ENCODE measurements around the gene RAB40C. TPM values are rescaled to one million over a fixed set of nuclear protein-coding genes. Genes with fewer than 3 reads are reported as not detected.

RAB40C gene
- total RNA-seq, 1 experiment from 2014 or later = 19.9 TPM

- intact Hi-C loops (cut with micrococcal nuclease; ENCODE audit: unreplicated experiment) = no loop called here
- Histone ChIP-seq H3K27ac (ENCODE audit: low read depth, low read length, poor library complexity, severe bottlenecking) (no peak overlapping the region), H3K9me3 (ENCODE audit: low read depth, low read length, poor library complexity, severe bottlenecking) (no peaks in the 10 kb centered on the region), H3K4me1 (ENCODE audit: insufficient read depth, low read length, poor library complexity, severe bottlenecking) (peaks cover 19% of the 10 kb centered on the region), H3K27me3 (replicated peaks; ENCODE audit: insufficient read depth, low read depth, low read length, poor library complexity) (no peaks in the 10 kb centered on the region), H3K36me3 (ENCODE audit: insufficient read depth, low read length, poor library complexity, severe bottlenecking) (no peaks in the 10 kb centered on the region), H3K4me3 (ENCODE audit: low read depth, low read length, poor library complexity, severe bottlenecking) (no peak overlapping the region)
- no TSS peak for BruUV-seq (replicated peaks)
- ChIA-PET CTCF (interaction anchor here (0.5 kb wide), 1 partner anchor 16 kb away, joined by 3 read pairs; no protein-coding TSS in a partner anchor), POLR2A (ENCODE audit: low non-redundant PET) (no interaction called here)
- DNase-seq (ENCODE audit: low spot score) = no peak
- TF ChIP-seq, protein P1, sequence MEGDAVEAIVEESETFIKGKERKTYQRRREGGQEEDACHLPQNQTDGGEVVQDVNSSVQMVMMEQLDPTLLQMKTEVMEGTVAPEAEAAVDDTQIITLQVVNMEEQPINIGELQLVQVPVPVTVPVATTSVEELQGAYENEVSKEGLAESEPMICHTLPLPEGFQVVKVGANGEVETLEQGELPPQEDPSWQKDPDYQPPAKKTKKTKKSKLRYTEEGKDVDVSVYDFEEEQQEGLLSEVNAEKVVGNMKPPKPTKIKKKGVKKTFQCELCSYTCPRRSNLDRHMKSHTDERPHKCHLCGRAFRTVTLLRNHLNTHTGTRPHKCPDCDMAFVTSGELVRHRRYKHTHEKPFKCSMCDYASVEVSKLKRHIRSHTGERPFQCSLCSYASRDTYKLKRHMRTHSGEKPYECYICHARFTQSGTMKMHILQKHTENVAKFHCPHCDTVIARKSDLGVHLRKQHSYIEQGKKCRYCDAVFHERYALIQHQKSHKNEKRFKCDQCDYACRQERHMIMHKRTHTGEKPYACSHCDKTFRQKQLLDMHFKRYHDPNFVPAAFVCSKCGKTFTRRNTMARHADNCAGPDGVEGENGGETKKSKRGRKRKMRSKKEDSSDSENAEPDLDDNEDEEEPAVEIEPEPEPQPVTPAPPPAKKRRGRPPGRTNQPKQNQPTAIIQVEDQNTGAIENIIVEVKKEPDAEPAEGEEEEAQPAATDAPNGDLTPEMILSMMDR (conservative IDR thresholded peaks at IDR 0.05; ENCODE audit: low read depth, low read length) = no peak
- no peak for TF ChIP-seq EZH2 (IDR thresholded peaks at IDR 0.05; ENCODE audit: borderline replicate concordance, low read depth, low read length, poor library complexity, severe bottlenecking)
Observed at GRCh38 chr16:582218-582613, 7.7 kb upstream of the RAB40C start.

- Histone ChIP-seq H3K36me3 (ENCODE audit: insufficient read depth, low read length, poor library complexity, severe bottlenecking) (no peaks in the 10 kb centered on the region), H3K4me1 (ENCODE audit: insufficient read depth, low read length, poor library complexity, severe bottlenecking) (peaks cover 25% of the 10 kb centered on the region), H3K27ac (ENCODE audit: low read depth, low read length, poor library complexity, severe bottlenecking) (no peak overlapping the region), H3K27me3 (replicated peaks; ENCODE audit: insufficient read depth, low read depth, low read length, poor library complexity) (no peaks in the 10 kb centered on the region), H3K4me3 (ENCODE audit: low read depth, low read length, poor library complexity, severe bottlenecking) (no peak overlapping the region), H3K9me3 (ENCODE audit: low read depth, low read length, poor library complexity, severe bottlenecking) (no peaks in the 10 kb centered on the region)
- no TSS peak for BruUV-seq (replicated peaks)
- DNase-seq (ENCODE audit: low spot score) = no peak
- intact Hi-C loops (cut with micrococcal nuclease; ENCODE audit: unreplicated experiment) = no loop called here
- ChIA-PET POLR2A (ENCODE audit: low non-redundant PET) (no interaction called here), CTCF (interaction anchor here (0.5 kb wide), 1 partner anchor 16 kb away, joined by 3 read pairs; no protein-coding TSS in a partner anchor)
- TF ChIP-seq EZH2 (IDR thresholded peaks at IDR 0.05; ENCODE audit: borderline replicate concordance, low read depth, low read length, poor library complexity, severe bottlenecking) = no peak
- TF ChIP-seq, protein P1 (conservative IDR thresholded peaks at IDR 0.05; ENCODE audit: low read depth, low read length) = no peak
Observed at GRCh38 chr16:582614-583331, 7.1 kb upstream of the RAB40C start.

- Histone ChIP-seq H3K27ac (ENCODE audit: low read depth, low read length, poor library complexity, severe bottlenecking) (no peak overlapping the region), H3K4me1 (ENCODE audit: insufficient read depth, low read length, poor library complexity, severe bottlenecking) (peaks cover 28% of the 10 kb centered on the region), H3K4me3 (ENCODE audit: low read depth, low read length, poor library complexity, severe bottlenecking) (no peak overlapping the region), H3K36me3 (ENCODE audit: insufficient read depth, low read length, poor library complexity, severe bottlenecking) (no peaks in the 10 kb centered on the region), H3K9me3 (ENCODE audit: low read depth, low read length, poor library complexity, severe bottlenecking) (no peaks in the 10 kb centered on the region), H3K27me3 (replicated peaks; ENCODE audit: insufficient read depth, low read depth, low read length, poor library complexity) (no peaks in the 10 kb centered on the region)
- TF ChIP-seq, protein P1 (conservative IDR thresholded peaks at IDR 0.05; ENCODE audit: low read depth, low read length) = no peak
- TF ChIP-seq EZH2 (IDR thresholded peaks at IDR 0.05; ENCODE audit: borderline replicate concordance, low read depth, low read length, poor library complexity, severe bottlenecking) = no peak
- intact Hi-C loops (cut with micrococcal nuclease; ENCODE audit: unreplicated experiment) = no loop called here
- CTCF ChIA-PET = no interaction called here
- no TSS peak for BruUV-seq (replicated peaks)
- POLR2A ChIA-PET (ENCODE audit: low non-redundant PET) = no interaction called here
- no peak for DNase-seq (ENCODE audit: low spot score)
Observed at GRCh38 chr16:583470-583814, 6.4 kb upstream of the RAB40C start.
